Progenitor cell of endocrine pancreas (in vitro differentiated cells): ENCODE results near the gene CPNE7. TPM values are rescaled to one million over a fixed set of nuclear protein-coding genes. Genes with fewer than 3 reads are reported as not detected.

Experiments
- DNase-seq: peaks from one replicate; pipeline ENCODE4 v3.0.0; 2021; ENCODE audit warnings: low spot score; ENCODE audit not compliant: unreplicated experiment
- H3K27ac Mint-ChIP-seq: 2 replicates; pipeline ENCODE4 v1.8.0; 2021; ENCODE audit warnings: mild to moderate bottlenecking, moderate library complexity, mixed read lengths
- H3K27me3 Mint-ChIP-seq: 2 replicates; pipeline ENCODE4 v1.8.0; 2021; ENCODE audit warnings: mixed read lengths
- H3K36me3 Mint-ChIP-seq: 2 replicates; pipeline ENCODE4 v1.8.0; 2022; ENCODE audit warnings: mixed read lengths; ENCODE audit not compliant: insufficient read depth
- H3K4me1 Mint-ChIP-seq: 2 replicates; pipeline ENCODE4 v1.8.0; 2021; ENCODE audit warnings: low read depth, mixed read lengths
- H3K4me3 Mint-ChIP-seq: 2 replicates; pipeline ENCODE4 v1.8.0; 2021; ENCODE audit warnings: low read depth, mild to moderate bottlenecking, moderate library complexity, mixed read lengths
- H3K9me3 Mint-ChIP-seq: 2 replicates; pipeline ENCODE4 v1.8.0; 2021; ENCODE audit warnings: low read depth, mixed read lengths
- total RNA-seq: library from RNA; stranded (reverse); gene quantifications from 2 replicates; pipeline ENCODE4 v1.2.1, GENCODE V29; 2021
- TF ChIP-seq, protein P1 (sequence below): fragments of 200-600 bp; sonication (generic); IDR thresholded peaks from one replicate; pipeline ENCODE4 v1.5.0; 2021; ENCODE audit warnings: antibody characterized with exemption, mild to moderate bottlenecking; ENCODE audit not compliant: unreplicated experiment

CPNE7 gene
- total RNA-seq, 1 donor from 2014 or later, result 0.41 TPM

DNA sequence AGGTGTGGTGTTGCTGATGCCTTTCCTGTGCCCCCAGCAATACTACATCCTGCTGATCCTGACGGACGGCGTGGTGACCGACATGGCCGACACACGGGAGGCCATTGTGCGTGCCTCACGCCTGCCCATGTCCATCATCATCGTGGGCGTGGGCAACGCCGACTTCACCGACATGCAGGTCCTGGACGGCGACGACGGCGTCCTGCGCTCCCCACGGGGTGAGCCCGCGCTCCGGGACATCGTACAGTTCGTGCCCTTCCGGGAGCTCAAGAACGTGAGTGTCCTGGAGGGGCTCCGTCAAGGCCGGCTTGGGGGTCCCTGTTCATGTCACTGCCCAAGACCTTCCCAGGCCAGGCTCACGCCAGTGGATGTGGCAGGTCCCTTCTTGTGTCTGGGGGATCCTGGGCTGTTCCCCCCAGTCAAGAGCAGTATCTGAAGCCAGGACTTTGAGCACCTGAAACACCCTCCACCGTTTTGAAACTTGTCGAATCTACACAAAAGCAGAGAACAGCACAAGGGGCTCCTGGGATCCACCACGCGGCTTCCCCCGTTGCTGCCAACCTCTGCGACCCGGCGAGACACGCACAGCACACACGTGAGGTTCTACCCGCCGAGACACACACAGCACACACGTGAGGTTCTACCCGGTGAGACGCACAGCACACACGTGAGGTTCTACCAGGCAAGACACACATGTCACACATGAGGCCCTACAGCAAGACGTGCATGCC, 19.9 kb downstream of the CPNE7 start:
- H3K4me1 Mint-ChIP-seq, result no peaks in the 10 kb centered on the region
- DNase-seq, result no peak
- H3K27ac Mint-ChIP-seq, result no peak overlapping the region
- H3K27me3 Mint-ChIP-seq, result no peaks in the 10 kb centered on the region
- H3K36me3 Mint-ChIP-seq, result no peaks in the 10 kb centered on the region
- H3K4me3 Mint-ChIP-seq, result no peak overlapping the region
- H3K9me3 Mint-ChIP-seq, result no peaks in the 10 kb centered on the region
- TF ChIP-seq, protein P1, sequence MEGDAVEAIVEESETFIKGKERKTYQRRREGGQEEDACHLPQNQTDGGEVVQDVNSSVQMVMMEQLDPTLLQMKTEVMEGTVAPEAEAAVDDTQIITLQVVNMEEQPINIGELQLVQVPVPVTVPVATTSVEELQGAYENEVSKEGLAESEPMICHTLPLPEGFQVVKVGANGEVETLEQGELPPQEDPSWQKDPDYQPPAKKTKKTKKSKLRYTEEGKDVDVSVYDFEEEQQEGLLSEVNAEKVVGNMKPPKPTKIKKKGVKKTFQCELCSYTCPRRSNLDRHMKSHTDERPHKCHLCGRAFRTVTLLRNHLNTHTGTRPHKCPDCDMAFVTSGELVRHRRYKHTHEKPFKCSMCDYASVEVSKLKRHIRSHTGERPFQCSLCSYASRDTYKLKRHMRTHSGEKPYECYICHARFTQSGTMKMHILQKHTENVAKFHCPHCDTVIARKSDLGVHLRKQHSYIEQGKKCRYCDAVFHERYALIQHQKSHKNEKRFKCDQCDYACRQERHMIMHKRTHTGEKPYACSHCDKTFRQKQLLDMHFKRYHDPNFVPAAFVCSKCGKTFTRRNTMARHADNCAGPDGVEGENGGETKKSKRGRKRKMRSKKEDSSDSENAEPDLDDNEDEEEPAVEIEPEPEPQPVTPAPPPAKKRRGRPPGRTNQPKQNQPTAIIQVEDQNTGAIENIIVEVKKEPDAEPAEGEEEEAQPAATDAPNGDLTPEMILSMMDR, result no peak

DNA sequence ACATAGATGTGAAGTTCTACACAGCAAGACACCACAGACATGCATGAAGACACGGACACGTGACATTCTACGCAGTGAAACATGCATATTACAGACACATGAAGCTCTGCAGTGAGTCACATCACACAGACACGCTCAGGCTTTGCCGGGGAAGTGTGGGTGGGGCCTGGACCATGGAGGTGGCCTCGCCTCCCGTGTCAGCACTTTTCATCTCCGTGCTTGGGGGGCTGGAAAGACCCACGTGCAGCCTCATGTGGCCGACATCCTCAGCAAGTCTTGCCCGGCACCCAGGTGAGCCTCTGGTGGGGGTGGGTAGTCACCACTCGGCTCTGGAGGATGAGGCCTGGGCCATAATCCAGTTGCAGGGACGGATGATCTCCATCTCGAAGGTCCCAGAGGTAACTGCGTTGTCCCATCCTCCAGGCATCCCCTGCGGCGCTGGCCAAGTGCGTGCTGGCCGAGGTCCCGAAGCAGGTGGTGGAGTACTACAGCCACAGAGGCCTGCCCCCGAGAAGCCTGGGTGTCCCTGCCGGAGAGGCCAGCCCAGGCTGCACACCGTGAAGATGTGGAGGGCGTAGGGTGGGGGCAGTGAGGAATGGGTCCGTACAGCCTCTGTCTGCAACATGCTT, 20.6 kb downstream of the CPNE7 start:
- TF ChIP-seq, protein P1, result no peak
- Mint-ChIP-seq H3K4me3 (no peak overlapping the region), H3K9me3 (no peaks in the 10 kb centered on the region), H3K36me3 (no peaks in the 10 kb centered on the region), H3K27ac (no peak overlapping the region), H3K27me3 (no peaks in the 10 kb centered on the region), H3K4me1 (no peaks in the 10 kb centered on the region)
- no peak for DNase-seq

- no peak for DNase-seq
- no peaks in the 10 kb centered on the region for H3K4me1 Mint-ChIP-seq
Measured at GRCh38 chr16:89596957-89597649, 21.5 kb downstream of the CPNE7 start.

DNA sequence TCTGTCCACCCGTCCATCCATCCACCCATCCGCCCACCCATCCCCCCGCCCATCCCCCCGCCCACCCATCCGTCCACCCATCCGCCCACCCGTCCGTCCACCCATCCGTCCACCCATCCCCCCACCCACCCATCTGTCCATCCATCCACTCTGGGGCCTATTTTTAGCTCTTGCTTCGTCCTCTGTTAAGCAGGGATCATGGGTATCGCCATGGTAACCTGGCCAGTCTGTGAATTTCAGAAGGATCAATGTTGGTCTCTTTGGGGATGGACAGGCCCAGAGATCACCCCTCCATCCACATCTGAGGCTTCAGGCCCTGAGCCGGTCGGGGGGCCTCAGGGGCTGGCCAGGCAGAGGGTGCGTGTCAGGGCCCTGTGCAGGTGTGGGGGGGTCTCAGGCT, 22.6 kb downstream of the CPNE7 start:
- no peaks in the 10 kb centered on the region for H3K36me3 Mint-ChIP-seq
- no peak for DNase-seq
- peaks cover 2% of the 10 kb centered on the region for H3K4me1 Mint-ChIP-seq
- no peaks in the 10 kb centered on the region for H3K9me3 Mint-ChIP-seq
- no peak overlapping the region for H3K27ac Mint-ChIP-seq
- H3K4me3 Mint-ChIP-seq, result no peak overlapping the region
- TF ChIP-seq, protein P1, result no peak
- H3K27me3 Mint-ChIP-seq, result peaks cover 4% of the 10 kb centered on the region

More at GRCh38 chr16:89596957-89597649, 21.5 kb downstream of the CPNE7 start:
- no peak overlapping the region for H3K27ac Mint-ChIP-seq
- TF ChIP-seq, protein P1, result no peak
- H3K36me3 Mint-ChIP-seq, result no peaks in the 10 kb centered on the region
- no peaks in the 10 kb centered on the region for H3K27me3 Mint-ChIP-seq
- H3K4me3 Mint-ChIP-seq, result no peak overlapping the region
- H3K9me3 Mint-ChIP-seq, result no peaks in the 10 kb centered on the region

- H3K36me3 Mint-ChIP-seq, result no peaks in the 10 kb centered on the region
- H3K4me1 Mint-ChIP-seq, result peaks cover 2% of the 10 kb centered on the region
- no peak for DNase-seq
- TF ChIP-seq, protein P1, result peak; percentile 48
- no peak overlapping the region for H3K4me3 Mint-ChIP-seq
- H3K9me3 Mint-ChIP-seq, result no peaks in the 10 kb centered on the region
- peaks cover 4% of the 10 kb centered on the region for H3K27me3 Mint-ChIP-seq
- no peak overlapping the region for H3K27ac Mint-ChIP-seq
Measured at GRCh38 chr16:89599451-89599858, 23.9 kb downstream of the CPNE7 start.
